K562 treated with DMSO at 1 percent for 24 hours (cell line): ENCODE results near the gene PRL. TPM values are rescaled to one million over a fixed set of nuclear protein-coding genes. Genes with fewer than 3 reads are reported as not detected.

ENCODE experiments used
- total RNA-seq: library from RNA; unstranded; fragments of 300-600 nt; gene quantifications from 2 replicates; pipeline ENCODE4 v1.2.3, GENCODE V29; 2022; ENCODE audit warnings: low read depth; ENCODE audit not compliant: insufficient read depth

The PRL gene
- total RNA-seq: not detected in 2 replicates

GRCh38 chr6:22296936-22297335, at the start of gene PRL:
TSS of gene PRL (minus strand) at chr6:22297036. CDS start at chr6:22296982, 54 bp downstream.

